Erythroblast (primary cell): ENCODE measurements around the gene CTSE.

ENCODE experiments used
- GATA1 ChIP-seq: IDR thresholded peaks from 2 replicates; pipeline ENCODE4 v1.6.1; 2011; ENCODE audit warnings: low read depth, mild to moderate bottlenecking, control low read depth, low read length, moderate library complexity
- POLR2A ChIP-seq: IDR thresholded peaks from 2 replicates; pipeline ENCODE4 v1.6.1; 2011; ENCODE audit warnings: mild to moderate bottlenecking, low read length

DNA sequence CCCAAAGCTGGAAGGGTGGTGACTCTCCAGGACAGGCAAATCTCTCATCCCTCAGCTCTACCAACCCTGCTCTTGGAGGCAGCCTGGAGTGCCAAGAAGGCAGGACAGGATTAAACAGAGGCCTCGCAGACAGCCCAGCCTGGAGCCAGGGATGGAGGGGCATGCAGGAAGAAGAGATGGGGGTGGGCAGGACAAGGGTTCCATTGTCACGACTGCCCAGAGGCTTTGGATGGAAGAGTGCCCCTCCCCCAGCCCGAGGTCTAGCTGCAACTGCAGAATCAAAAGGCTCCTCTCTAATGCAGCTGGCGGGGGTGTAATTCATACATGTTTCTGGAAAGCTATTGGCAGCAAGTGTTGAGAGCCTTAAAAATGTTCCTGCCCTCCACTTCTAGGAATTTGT, 29.3 kb downstream of the CTSE start:
- no peak for TF ChIP-seq POLR2A
- TF ChIP-seq GATA1, result no peak
